ENCODE results near the gene MAPK8.

The MAPK8 gene

DNA sequence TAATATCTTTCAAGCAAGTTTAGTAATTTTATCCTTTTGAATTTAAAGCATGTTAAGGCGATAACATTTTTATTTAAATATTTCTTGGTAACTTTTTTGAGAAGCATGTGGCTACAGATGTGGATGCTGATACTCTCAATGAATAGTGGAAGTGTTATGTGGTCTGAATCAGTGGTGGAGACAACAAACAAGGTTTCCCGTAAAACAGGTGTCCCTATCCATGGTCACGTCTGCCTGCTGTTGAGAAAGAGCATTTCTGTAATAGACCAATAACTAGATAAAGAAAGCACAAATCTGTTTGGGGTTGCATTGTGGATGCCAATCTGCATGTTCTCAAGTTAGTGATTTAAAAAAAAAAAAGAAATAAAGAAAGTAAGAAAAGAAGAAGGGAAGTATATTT is 13.9 kb upstream of the MAPK8 start:
- no peak for DNase-seq (ENCODE audit: low read depth)

DNA sequence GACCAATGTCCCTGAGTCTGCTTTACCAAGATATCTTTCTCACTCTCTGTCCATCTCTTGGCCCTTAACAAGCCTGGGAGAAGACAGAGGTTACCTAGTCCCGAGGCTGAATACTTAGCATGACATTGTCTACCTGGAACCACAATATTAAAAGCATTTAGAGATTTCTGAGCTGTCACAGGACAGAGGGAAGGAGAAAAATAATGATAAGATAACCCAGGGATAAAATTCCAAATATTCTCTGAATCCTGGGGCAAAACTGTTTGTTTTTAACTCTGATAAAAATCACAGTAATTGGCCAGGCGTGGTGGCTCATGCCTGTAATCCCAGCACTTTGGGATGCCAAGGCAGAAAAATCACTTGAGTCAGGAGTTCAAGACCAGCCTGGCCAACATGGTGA is 12.0 kb upstream of the MAPK8 start:
- DNase-seq (ENCODE audit: low read depth) = no peak

- no peak for DNase-seq (ENCODE audit: low read depth)
These were observed 9.8 kb upstream of the MAPK8 start for GRCh38 chr10:48296576-48297098.

GRCh38 chr10:48299066-48299465 is 7.4 kb upstream of the MAPK8 start:
- DNase-seq (ENCODE audit: low read depth) = no peak

GRCh38 chr10:48299692-48300091 is 6.8 kb upstream of the MAPK8 start:
- DNase-seq (ENCODE audit: low read depth) = no peak

DNA sequence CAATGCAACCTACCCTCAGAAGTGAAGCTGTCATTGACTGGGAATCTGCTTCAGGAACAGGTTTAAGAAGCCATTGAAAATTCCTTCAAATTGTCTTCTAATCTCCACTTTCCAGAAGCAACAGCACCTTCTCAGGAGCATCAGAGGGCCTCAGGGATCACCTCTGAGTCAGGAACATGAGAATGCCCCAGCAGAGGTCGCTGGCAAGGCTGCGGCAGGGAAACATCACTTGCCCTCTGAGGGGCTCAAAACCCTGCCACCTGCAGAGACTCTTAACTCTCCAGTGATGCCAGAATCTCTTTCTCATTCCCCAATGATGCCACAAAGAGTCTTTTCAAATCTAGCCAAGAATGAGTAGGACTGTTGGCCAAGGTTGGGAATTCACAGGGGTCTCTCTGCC is 5.9 kb upstream of the MAPK8 start:
- no peak for DNase-seq (ENCODE audit: low read depth)

GRCh38 chr10:48302515-48303476 is 3.7 kb upstream of the MAPK8 start:
- no peak for DNase-seq (ENCODE audit: low read depth)

- no peak for DNase-seq (ENCODE audit: low read depth)
These were observed 592 bp upstream of the MAPK8 start for GRCh38 chr10:48305905-48306264.

- no peak for DNase-seq (ENCODE audit: low read depth)
These were observed 613 bp downstream of the MAPK8 start for GRCh38 chr10:48306870-48307710.

DNA sequence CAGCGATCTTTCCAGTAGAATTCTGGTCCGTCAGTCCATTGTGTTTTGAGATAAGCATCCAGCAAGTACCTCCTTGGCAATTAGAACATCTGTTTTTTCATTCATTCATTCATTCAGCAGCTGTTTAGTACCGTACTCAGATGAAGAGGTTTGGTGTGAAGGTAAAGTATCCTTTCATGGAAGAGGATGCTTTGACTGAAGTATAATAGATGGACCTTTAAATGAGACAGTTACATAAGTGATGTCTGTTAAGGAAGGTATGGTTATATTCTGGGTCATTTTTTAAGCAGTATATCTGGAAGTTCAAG is 1.2 kb downstream of the MAPK8 start:
- no peak for DNase-seq (ENCODE audit: low read depth)

- DNase-seq (ENCODE audit: low read depth) = peak; percentile 23
These were observed 3.3 kb downstream of the MAPK8 start for GRCh38 chr10:48309711-48310226.

DNA sequence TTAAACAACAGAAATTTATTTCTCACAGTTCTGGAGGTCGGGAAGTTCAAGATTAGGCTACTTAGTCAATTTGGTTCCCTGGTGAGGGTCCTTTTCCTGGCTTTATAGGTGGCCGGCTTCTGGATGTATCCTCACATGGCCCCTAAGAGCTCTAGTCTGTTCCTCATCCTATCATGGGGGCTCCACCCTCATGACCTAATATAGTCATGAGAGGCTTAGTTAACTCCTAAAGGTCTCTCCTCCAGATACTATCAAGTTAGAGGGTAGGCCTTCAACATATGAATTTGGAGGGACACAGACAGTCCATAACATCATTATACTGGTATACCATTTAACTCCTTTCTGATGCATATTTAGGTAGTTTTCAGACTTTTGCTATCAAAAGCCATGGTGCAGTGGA is 7.6 kb downstream of the MAPK8 start:
- no peak for DNase-seq (ENCODE audit: low read depth)

- no peak for DNase-seq (ENCODE audit: low read depth)
These were observed 9.8 kb downstream of the MAPK8 start for GRCh38 chr10:48316236-48316635.

GRCh38 chr10:48317321-48317990 is 11.0 kb downstream of the MAPK8 start:
- no peak for DNase-seq (ENCODE audit: low read depth)

- DNase-seq (ENCODE audit: low read depth) = no peak
These were observed 15.5 kb downstream of the MAPK8 start for GRCh38 chr10:48322017-48322416.

DNA sequence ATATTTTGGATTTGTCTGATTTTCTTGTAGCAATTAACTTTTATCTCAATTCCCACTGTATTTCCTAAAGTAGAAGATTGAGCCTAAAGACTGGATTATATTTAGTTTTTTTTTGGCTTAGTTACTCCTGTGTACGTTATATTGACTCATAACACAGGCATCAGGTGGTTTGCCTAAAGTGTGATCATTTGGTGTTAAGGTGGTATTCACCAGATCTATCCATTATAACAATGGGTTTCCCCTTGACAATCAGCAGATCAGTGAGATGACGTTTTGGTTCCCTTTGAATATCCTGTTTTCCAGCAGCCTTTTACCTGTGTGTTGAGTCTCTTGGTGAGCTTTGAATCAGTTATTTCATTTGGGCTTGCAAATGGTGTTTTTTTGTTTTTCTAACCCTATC is 18.1 kb downstream of the MAPK8 start:
- DNase-seq (ENCODE audit: low read depth) = no peak

GRCh38 chr10:48330269-48330668 is 23.8 kb downstream of the MAPK8 start:
- no peak for DNase-seq (ENCODE audit: low read depth)

DNA sequence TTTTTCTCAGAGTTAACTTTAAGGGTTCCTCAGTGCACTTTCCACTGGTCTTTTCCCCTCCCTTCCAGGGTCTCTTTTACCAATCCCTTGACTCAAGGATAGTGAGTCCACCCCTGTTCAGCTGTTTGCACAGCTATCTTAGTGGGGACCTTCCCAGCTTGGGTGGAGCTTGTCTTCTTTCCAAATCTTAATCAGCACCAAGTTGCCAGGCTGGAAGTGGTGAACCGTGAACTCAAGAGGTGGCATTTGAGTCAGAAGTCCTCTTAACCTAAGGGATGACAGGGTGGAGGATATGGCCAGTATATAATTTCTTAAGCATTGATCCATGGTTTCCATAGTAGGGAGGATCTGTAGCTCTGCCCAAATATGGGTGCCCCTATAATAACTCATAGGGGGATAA is 25.0 kb downstream of the MAPK8 start:
- no peak for DNase-seq (ENCODE audit: low read depth)

DNA sequence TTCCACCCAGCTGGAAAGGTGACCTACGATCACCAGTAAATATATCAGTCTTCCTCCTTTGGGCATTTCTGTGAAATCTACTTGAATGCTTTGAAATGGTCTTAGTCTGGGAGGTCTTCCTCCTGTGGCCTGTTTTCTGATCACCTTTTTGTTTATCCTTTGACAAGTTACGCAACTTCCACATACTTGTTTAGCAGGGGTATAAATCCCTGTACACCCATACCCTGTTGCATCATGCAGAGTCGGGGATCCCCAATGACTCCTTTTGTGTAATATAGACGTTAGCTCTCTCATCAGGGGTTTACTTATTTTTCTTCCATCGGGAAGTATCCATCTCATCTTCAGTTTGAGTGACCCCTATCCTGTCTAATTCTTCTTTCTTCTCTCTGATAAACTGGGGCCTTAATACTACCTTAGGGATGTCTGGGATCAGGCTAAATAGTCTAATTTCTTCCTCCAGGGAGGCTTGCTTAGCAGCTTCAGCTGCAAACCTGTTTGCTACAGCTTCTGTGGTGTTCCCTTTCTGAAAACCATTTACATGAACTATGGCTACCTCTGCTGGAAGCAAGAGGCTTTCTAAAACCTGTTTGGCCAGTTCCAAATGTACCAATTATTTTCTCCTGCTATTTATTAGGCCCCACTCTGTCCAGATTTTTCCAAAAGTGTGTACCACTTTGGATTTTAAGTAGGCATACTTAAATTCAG is 25.8 kb downstream of the MAPK8 start:
- no peak for DNase-seq (ENCODE audit: low read depth)

- no peak for DNase-seq (ENCODE audit: low read depth)
These were observed 26.4 kb downstream of the MAPK8 start for GRCh38 chr10:48332871-48333216.

GRCh38 chr10:48333856-48334255 is 27.4 kb downstream of the MAPK8 start:
- no peak for DNase-seq (ENCODE audit: low read depth)

DNA sequence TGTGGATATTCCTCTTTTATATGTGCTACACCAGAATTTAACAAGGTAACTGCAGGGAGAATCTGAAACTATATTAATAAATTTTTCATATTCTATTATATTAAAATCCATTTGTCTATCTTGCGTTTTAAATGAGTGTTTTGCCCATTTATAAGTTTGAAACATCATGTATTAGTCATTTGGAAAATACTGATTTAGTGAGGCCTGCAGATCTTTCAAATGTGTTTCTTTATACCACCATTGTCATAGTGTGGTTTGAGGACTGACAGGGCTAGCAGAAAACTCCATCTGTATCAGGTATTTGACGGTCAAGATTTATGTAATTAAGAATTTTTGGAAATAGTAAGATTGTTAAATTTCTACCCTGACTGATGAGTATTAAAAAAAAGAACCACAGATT is 29.3 kb downstream of the MAPK8 start:
- DNase-seq (ENCODE audit: low read depth) = no peak
